ENCODE data around the gene KIAA1191. TPM values are rescaled to one million over a fixed set of nuclear protein-coding genes. Genes with fewer than 3 reads are reported as not detected.

KIAA1191 gene
- total RNA-seq, 1 experiment from 2014 or later, result 92.7 TPM

DNA sequence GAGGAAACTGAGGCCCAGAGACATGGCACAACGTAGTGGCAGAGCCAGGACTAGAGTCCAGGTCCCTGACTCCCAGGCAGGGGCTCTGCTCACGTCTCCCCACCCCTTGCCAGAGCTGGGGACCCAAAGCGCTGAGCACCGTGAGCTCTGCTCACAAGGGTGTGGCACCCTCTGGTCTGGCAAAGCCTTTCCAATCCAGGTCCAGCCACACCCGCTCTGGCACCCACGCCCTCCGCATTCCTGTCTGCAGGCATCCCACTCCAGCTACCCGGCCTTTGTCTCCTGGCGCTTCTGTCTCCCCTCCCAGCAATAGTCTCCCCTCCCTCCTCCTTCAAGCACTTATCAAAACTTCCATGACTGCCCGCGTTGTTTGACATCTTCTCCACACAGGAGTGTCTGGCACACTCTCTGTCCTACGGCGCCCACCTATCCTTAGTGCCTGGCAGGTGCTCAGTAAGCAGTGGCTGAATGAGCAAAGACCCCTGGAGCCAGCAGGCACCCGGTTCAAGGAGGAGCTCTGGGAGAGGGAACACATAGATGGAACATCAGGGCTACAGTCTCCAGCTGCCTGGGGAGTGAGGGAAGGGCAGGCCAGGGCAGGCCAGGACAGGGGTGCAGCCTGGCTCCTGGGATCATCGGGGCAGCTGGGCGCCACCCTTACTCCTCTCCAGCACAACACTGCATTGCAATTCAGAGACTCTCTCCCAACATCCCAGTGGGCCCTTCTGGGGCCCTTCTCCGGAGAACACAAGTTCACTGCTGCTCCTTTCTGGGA lies 39.0 kb upstream of the KIAA1191 start:
- no peak overlapping the region for H3K27ac Mint-ChIP-seq
- TF ChIP-seq ZNF671 (CRISPR knock-in tag; IDR thresholded peaks at IDR 0.05), result no peak
- TF ChIP-seq, protein P1, sequence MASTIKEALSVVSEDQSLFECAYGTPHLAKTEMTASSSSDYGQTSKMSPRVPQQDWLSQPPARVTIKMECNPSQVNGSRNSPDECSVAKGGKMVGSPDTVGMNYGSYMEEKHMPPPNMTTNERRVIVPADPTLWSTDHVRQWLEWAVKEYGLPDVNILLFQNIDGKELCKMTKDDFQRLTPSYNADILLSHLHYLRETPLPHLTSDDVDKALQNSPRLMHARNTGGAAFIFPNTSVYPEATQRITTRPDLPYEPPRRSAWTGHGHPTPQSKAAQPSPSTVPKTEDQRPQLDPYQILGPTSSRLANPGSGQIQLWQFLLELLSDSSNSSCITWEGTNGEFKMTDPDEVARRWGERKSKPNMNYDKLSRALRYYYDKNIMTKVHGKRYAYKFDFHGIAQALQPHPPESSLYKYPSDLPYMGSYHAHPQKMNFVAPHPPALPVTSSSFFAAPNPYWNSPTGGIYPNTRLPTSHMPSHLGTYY (CRISPR knock-in tag; IDR thresholded peaks at IDR 0.05), result no peak
- TF ChIP-seq, protein P2, sequence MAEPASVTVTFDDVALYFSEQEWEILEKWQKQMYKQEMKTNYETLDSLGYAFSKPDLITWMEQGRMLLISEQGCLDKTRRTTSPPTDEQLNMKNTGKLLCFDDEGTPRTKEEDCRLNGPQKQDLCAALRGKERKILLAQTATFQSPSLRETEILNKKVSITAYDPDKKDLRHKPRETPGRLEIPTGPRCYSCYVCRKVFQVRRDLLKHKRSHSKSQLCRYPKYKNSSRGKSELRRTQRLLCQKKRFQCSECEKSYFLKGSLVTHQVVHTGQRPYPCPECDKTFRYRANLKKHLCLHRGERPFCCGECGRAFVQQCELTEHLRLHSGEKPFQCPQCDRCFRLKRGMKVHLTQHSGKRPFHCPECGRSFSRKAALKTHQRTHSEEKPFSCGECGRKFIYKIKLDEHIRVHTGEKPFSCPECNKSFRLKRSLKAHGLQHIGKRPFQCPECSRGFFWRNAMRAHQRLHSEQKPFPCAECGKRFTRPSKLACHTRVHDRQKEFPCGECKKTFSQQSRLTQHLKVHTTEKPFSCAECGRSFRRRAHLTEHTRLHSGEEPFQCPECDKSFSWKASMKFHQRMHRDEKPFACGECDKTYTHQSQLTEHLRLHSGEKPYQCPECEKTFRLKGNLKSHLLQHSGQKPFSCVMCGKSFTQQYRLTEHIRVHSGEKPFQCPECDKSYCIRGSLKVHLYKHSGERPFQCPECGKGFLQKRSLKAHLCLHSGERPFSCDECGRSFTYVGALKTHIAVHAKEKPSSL (CRISPR knock-in tag; conservative IDR thresholded peaks at IDR 0.05), result no peak
- TF ChIP-seq MLX (CRISPR knock-in tag; IDR thresholded peaks at IDR 0.05), result no peak
- TF ChIP-seq TEAD4 (CRISPR knock-in tag; IDR thresholded peaks at IDR 0.05), result no peak
- no peak for TF ChIP-seq SMAD3 (CRISPR knock-in tag; IDR thresholded peaks at IDR 0.05; ENCODE audit: borderline replicate concordance)
- TF ChIP-seq, protein P3, sequence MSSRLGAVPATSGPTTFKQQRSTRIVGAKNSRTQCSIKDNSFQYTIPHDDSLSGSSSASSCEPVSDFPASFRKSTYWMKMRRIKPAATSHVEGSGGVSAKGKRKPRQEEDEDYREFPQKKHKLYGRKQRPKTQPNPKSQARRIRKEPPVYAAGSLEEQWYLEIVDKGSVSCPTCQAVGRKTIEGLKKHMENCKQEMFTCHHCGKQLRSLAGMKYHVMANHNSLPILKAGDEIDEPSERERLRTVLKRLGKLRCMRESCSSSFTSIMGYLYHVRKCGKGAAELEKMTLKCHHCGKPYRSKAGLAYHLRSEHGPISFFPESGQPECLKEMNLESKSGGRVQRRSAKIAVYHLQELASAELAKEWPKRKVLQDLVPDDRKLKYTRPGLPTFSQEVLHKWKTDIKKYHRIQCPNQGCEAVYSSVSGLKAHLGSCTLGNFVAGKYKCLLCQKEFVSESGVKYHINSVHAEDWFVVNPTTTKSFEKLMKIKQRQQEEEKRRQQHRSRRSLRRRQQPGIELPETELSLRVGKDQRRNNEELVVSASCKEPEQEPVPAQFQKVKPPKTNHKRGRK (CRISPR knock-in tag; IDR thresholded peaks at IDR 0.05; ENCODE audit: borderline replicate concordance), result no peak
- TF ChIP-seq IRF1 (CRISPR knock-in tag; IDR thresholded peaks at IDR 0.05), result no peak
- TF ChIP-seq ZNF121 (CRISPR knock-in tag; IDR thresholded peaks at IDR 0.05), result no peak
- TF ChIP-seq, protein P4, sequence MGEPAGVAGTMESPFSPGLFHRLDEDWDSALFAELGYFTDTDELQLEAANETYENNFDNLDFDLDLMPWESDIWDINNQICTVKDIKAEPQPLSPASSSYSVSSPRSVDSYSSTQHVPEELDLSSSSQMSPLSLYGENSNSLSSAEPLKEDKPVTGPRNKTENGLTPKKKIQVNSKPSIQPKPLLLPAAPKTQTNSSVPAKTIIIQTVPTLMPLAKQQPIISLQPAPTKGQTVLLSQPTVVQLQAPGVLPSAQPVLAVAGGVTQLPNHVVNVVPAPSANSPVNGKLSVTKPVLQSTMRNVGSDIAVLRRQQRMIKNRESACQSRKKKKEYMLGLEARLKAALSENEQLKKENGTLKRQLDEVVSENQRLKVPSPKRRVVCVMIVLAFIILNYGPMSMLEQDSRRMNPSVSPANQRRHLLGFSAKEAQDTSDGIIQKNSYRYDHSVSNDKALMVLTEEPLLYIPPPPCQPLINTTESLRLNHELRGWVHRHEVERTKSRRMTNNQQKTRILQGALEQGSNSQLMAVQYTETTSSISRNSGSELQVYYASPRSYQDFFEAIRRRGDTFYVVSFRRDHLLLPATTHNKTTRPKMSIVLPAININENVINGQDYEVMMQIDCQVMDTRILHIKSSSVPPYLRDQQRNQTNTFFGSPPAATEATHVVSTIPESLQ (CRISPR knock-in tag; IDR thresholded peaks at IDR 0.05), result no peak
- no peak overlapping the region for H3K4me3 Mint-ChIP-seq
- no peaks in the 10 kb centered on the region for H3K36me3 Mint-ChIP-seq
- H3K27me3 Mint-ChIP-seq (ENCODE audit: low read depth), result no peaks in the 10 kb centered on the region; the same call in 1 of the 2 replicates
- POLR2A ChIA-PET, result no interaction called here
- ATAC-seq (no peak), DNase-seq (ENCODE audit: low spot score) (no peak)
- H3K9me3 Mint-ChIP-seq, result no peaks in the 10 kb centered on the region
- CTCF ChIA-PET, result interaction anchor here (0.5 kb wide), 1 partner anchor 686 kb away, joined by 3 read pairs; no protein-coding TSS in a partner anchor
- no peaks in the 10 kb centered on the region; the same call in 1 of the 2 replicates for H3K4me1 Mint-ChIP-seq

DNA sequence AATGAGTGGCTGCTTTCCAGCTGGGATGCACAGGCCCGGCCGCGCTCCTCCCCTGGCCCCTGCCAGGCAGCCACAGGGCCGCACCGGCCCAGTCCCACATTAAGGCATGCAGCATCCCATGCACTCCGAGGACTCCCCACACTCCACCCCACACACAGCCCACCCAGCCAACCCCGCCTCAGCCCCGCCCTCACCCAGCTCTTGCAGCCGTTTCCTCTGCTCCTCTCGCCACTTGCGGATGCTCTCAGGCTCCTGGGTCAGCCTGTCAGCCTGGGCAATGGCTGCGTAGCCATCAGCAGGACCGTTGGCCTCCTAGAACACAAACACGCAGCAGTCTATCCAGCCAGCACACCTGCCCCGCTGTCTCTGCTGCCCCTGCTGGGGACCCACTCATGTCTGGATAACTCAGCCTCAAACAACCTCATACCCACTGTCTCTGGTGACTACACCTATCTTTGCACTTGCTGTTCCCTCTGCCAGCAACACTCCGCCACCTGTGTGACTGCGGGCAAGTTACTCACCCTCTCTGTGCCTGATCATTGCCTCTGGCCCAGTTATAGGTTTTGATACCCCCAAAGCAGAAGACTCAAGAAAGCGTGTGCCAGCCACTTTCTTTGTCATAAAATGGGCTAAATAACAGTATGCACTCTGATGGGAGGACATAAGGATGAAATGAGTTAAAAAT lies 36.3 kb upstream of the KIAA1191 start:
- ATAC-seq, result no peak
- H3K4me1 Mint-ChIP-seq, result no peaks in the 10 kb centered on the region
- H3K4me3 Mint-ChIP-seq, result no peak overlapping the region
- ChIA-PET POLR2A (no interaction called here), CTCF (no interaction called here)
- DNase-seq (ENCODE audit: low spot score), result no peak
- H3K9me3 Mint-ChIP-seq, result no peaks in the 10 kb centered on the region
- no peaks in the 10 kb centered on the region for H3K36me3 Mint-ChIP-seq
- no peak overlapping the region for H3K27ac Mint-ChIP-seq
- no peaks in the 10 kb centered on the region; the same call in 1 of the 2 replicates for H3K27me3 Mint-ChIP-seq (ENCODE audit: low read depth)
- TF ChIP-seq, protein P5, sequence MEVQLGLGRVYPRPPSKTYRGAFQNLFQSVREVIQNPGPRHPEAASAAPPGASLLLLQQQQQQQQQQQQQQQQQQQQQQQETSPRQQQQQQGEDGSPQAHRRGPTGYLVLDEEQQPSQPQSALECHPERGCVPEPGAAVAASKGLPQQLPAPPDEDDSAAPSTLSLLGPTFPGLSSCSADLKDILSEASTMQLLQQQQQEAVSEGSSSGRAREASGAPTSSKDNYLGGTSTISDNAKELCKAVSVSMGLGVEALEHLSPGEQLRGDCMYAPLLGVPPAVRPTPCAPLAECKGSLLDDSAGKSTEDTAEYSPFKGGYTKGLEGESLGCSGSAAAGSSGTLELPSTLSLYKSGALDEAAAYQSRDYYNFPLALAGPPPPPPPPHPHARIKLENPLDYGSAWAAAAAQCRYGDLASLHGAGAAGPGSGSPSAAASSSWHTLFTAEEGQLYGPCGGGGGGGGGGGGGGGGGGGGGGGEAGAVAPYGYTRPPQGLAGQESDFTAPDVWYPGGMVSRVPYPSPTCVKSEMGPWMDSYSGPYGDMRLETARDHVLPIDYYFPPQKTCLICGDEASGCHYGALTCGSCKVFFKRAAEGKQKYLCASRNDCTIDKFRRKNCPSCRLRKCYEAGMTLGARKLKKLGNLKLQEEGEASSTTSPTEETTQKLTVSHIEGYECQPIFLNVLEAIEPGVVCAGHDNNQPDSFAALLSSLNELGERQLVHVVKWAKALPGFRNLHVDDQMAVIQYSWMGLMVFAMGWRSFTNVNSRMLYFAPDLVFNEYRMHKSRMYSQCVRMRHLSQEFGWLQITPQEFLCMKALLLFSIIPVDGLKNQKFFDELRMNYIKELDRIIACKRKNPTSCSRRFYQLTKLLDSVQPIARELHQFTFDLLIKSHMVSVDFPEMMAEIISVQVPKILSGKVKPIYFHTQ (CRISPR knock-in tag; IDR thresholded peaks at IDR 0.05), result no peak
- TF ChIP-seq, protein P3 (CRISPR knock-in tag; IDR thresholded peaks at IDR 0.05; ENCODE audit: borderline replicate concordance), result no peak
- no peak for TF ChIP-seq KAT7 (CRISPR knock-in tag; IDR thresholded peaks at IDR 0.05; ENCODE audit: borderline replicate concordance)
- TF ChIP-seq IRF1 (CRISPR knock-in tag; IDR thresholded peaks at IDR 0.05), result no peak
- TF ChIP-seq STAT6 (CRISPR knock-in tag; conservative IDR thresholded peaks at IDR 0.05; ENCODE audit: low read depth), result no peak

All from WTC11 (cell line).